A673 (cell line): Measurements from ENCODE around the gene SLMAP.

Source experiments
- CTCF ChIP-seq: fragments of 300-800, 200-600 bp; sonication (generic); conservative IDR thresholded peaks from 2 replicates; pipeline ENCODE4 v1.5.1; 2017; ENCODE audit warnings: low read depth, mild to moderate bottlenecking, antibody characterized with exemption, low read length, moderate library complexity, mixed read lengths
- EZH2 ChIP-seq: fragments of 200-600 bp; sonication (generic); IDR thresholded peaks from 2 replicates; pipeline ENCODE4 v1.6.1; 2017; ENCODE audit warnings: borderline replicate concordance, low read depth, mild to moderate bottlenecking, mixed read lengths, antibody characterized with exemption, low read length; ENCODE audit not compliant: poor library complexity, severe bottlenecking

GRCh38 chr3:57972531-57973111 lies 216.5 kb downstream of the SLMAP start:
- TF ChIP-seq EZH2 (no peak), CTCF (no peak)
